WI38 (cell line): Measurements from ENCODE around the gene ZNF682.
"Not testable (repeated sequence)": the region's sequence is repeated elsewhere in the genome, so short reads cannot be mapped to it uniquely, and the experiment has no call there.

Source experiments
- H3K4me3 ChIP-seq: 2 replicates; pipeline ENCODE4 v1.5.1; 2011; ENCODE audit warnings: low read depth, mild to moderate bottlenecking, control low read depth, low read length
- TF ChIP-seq, protein P1 (sequence below): IDR thresholded peaks from 2 replicates; pipeline ENCODE4 v1.5.1; 2012; ENCODE audit warnings: low read depth, mild to moderate bottlenecking, control low read depth, low read length

ZNF682 gene

DNA sequence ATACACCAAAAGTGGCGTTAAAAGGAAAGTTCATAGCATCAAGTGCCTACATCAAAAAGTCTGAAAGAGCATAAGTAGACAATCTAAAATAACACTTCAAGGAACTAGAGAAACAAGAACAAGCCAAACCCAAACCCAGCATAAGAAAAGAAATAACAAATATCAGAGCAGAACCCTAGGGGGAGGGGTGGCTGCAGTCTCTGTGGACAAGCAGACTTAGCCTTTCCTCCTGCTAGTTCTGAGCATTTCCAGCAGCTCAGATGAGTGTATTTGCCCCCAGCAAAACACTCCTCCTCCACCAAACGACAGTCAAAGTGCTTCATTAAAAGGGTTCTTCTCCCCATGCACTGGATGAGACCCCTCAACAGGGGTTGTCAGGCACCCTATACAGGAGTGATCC lies 31.4 kb upstream of the ZNF682 start:
- TF ChIP-seq, protein P1, sequence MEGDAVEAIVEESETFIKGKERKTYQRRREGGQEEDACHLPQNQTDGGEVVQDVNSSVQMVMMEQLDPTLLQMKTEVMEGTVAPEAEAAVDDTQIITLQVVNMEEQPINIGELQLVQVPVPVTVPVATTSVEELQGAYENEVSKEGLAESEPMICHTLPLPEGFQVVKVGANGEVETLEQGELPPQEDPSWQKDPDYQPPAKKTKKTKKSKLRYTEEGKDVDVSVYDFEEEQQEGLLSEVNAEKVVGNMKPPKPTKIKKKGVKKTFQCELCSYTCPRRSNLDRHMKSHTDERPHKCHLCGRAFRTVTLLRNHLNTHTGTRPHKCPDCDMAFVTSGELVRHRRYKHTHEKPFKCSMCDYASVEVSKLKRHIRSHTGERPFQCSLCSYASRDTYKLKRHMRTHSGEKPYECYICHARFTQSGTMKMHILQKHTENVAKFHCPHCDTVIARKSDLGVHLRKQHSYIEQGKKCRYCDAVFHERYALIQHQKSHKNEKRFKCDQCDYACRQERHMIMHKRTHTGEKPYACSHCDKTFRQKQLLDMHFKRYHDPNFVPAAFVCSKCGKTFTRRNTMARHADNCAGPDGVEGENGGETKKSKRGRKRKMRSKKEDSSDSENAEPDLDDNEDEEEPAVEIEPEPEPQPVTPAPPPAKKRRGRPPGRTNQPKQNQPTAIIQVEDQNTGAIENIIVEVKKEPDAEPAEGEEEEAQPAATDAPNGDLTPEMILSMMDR = no peak
- H3K4me3 ChIP-seq = no peak overlapping the region

DNA sequence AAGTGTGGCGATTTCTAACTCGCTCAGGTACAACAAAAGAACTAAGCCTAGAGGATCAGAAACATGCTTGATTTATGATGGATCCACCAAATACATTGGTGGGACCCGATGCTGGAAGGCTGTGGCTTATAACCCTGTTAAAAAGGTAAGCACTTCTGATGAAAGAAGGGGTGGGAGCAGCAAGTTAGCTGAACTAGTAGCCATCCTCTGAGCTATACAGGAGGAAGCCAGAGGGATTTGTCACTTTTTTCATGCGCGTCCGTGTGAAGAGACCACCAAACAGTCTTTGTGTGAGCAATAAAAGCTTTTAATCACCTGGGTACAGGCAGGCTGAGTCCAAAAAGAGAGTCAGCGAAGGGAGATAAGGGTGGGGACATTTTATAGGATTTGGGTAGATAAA lies 29.3 kb upstream of the ZNF682 start:
- not testable (repeated sequence) for H3K4me3 ChIP-seq

DNA sequence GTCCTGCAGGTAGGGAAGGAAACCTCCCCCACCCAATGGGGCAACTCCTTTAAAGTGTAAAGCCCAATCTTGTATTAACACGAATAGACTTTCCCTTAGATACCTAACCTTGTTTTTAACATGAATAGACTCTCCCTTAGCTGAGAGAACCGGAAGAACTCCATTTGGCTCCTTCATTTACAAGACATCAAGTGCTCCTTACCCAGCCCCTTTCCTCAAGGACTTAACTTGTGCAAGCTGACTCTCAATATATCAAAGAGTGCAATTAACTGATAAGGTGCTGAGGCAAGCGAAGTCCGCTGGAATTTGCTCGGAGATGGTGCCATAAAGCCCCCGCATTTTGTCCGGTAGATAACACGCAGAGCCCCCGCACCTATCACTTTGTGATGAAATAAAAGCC lies 28.6 kb upstream of the ZNF682 start:
- no peak overlapping the region for H3K4me3 ChIP-seq
- TF ChIP-seq, protein P1 = no peak

DNA sequence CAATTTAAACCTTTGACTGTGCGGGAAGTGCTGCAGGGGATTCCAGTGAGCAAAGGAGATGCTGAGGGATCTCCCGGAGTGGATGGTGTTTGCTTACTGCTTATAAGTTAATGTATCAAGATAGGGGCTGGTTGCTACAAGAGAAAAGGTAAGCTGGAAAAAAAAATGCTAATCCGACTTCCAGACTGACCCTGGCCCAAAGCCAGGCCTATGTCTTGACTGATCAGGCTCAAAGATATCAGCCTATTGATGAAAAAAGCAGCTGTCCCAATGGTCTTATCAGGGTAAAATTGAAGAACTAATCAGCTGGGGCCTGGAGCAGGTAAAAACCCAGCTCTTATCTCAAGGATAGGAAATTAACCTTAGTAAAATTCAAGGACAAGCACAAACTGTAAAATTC lies 27.6 kb upstream of the ZNF682 start:
- no peak overlapping the region for H3K4me3 ChIP-seq
- TF ChIP-seq, protein P1 = no peak

DNA sequence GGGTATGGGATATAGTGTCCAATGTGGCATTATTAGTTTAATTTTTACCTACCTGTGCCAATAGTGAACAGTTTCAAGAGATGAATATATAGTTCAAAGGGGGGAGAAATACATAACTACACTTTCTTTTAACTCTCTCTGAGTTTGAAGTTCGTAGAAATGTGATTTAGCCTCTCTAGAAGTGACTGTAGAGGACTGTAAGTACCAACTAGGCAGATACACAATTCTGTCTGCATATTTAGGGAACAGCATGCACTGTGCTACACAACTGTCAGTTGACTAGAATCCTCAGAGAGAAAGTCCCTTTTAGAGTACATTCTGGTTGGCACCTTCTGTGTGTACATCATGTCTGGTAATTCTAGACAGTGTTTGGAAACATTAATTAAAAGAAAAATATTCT lies 21.0 kb upstream of the ZNF682 start:
- TF ChIP-seq, protein P1 = no peak
- H3K4me3 ChIP-seq = no peak overlapping the region

DNA sequence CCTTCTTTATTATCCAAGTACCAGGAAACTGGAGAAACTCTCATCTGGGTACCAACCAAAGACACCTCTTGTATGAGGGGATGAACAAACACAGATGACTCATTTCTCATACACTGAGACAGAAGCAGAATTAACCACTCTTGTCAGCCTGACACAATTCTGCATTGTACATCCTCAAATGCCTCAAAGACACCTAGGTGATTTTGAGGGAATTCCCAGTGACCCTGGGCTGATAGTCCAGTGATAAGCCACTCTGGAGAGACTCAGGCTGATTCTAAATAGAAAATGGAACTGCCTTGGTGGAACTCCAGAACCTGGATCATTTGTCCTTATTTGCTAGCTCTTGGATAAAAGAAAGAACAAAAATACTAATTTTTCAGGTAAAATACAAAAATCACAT lies 19.4 kb upstream of the ZNF682 start:
- H3K4me3 ChIP-seq = not testable (repeated sequence)

DNA sequence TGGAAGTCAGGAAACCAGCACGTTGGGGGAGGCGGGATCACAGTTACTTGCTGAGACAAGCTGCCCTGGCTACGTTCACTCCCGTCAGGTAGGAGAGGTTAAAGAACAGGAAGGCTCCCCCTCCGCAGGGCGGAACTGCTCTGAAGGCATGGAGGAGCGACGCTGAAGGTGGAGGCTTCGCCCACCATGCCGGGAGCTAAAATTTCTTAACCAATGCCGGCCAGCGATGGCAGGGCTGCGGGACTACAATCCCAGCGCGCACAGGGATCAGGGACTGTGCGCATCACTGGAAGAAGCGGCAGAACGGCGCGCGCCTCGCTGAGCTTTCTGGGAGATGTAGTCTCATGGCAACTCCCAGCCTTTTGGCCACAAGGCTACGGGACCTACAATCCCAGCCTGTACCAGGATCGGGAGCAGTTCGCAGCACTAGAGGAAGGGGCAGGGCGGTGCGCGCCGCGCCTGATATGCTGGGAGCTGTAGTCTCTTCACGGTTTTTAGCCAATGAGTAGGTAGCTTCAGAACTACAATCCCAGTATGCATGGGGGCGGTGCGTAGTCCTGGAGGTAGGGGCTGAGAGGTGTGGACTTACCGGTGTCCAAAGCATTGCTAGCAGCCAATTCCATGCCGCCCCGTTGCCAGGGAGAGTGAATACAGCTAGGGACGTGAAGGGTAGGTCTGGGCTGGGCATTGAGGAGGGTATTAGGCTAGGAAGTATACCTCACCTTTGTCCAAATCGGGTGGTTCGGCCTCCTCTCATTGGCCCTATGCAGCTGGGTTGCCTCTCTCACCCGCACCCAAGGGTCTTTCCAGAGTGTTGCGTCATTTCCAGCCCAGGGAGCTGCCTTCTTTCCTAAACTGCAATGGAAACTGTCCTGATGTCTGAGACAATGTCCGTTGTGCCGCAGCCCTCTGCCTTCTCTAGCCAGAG lies 12.8 kb upstream of the ZNF682 start:
- peak overlapping the region; percentile 85 for H3K4me3 ChIP-seq
- TF ChIP-seq, protein P1 = no peak

DNA sequence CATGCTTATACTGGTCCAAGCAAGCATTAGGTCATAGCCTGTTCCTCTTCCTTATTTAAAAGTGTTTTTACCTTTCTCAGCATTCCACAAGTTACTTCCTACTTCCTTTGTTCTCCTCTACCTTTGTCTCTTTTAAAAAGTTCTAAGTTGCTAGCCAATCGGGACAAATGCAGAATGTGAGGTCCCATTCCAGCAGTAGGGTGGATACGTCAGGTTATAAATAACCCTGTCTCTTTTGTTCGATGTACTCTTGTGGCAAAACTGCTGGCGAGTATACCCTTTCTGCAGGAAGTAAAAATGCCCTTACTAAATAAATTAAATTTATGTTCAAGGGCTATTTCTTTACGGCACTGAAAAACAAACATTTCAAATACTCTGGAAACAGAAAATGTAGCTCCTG lies 6.4 kb upstream of the ZNF682 start:
- not testable (repeated sequence) for H3K4me3 ChIP-seq

DNA sequence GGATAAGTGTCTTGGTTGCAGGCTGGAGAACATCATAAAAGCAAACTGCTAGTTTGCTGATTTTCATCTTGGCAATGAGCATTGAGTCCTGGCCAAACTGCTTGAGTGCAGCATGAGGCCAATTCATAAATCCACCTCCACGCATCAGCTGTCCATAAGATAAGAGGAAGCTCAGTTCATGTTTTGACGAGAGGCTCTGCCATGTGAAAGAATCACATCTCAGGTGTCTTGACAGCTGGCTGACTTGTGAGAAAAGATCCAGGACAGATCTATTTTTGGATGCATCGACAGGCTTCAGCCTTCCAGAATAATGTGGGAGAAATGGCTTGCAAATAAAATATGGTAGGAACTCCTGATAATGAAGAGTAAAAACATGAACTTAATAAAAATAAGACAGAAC lies 5.4 kb upstream of the ZNF682 start:
- no peak overlapping the region for H3K4me3 ChIP-seq
- TF ChIP-seq, protein P1 = no peak
